ENCODE results near the gene BRD3OS. TPM values are rescaled to one million over a fixed set of nuclear protein-coding genes. Genes with fewer than 3 reads are reported as not detected.

Gene BRD3OS
- total and polyA plus RNA-seq, 2 donors (not counting 1 experiment from before 2014, with no cell fraction given) = 12.0 to 25.3 TPM

GRCh38 chr9:134004131-134004873 is 21.0 kb upstream of the BRD3OS start:
- Histone ChIP-seq H3K27me3 (replicated peaks in 1 of 4; ENCODE audit: control extremely low read depth in 1 of 4, control insufficient read depth in 3 of 4, insufficient read depth in 4 of 4, low read length in 3 of 4) (peaks cover 0 to 12% (median 0%) of the 10 kb centered on the region in 4 experiments), H3K4me1 (ENCODE audit: control insufficient read depth in 2 of 2, insufficient read depth in 2 of 2, low read length in 2 of 2) (no peaks in the 10 kb centered on the region), H3K9me3 (ENCODE audit: control extremely low read depth in 1 of 3, control insufficient read depth in 2 of 3, insufficient read depth in 1 of 3, low read length in 2 of 3) (no peaks in the 10 kb centered on the region), H3K4me2 (replicated peaks; ENCODE audit: low read depth, low read length, poor library complexity, severe bottlenecking) (no peak overlapping the region), H3K27ac (ENCODE audit: low read length in 2 of 2) (no peak overlapping the region), H2AFZ (ENCODE audit: insufficient read depth, low read depth, low read length, poor library complexity, severe bottlenecking) (no peak overlapping the region), H4K20me1 (ENCODE audit: control insufficient read depth, insufficient read depth, low read length, poor library complexity, severe bottlenecking) (no peaks in the 10 kb centered on the region), H3K36me3 (replicated peaks in 1 of 2; ENCODE audit: control extremely low read depth in 1 of 2, control insufficient read depth in 1 of 2, extremely low read depth in 1 of 2, insufficient read depth in 2 of 2, low read length in 1 of 2) (no peaks in the 10 kb centered on the region), H3K79me2 (ENCODE audit: control insufficient read depth, insufficient read depth, low read length) (no peaks in the 10 kb centered on the region), H3K9ac (ENCODE audit: low read length) (no peak overlapping the region), H3K4me3 (ENCODE audit: control extremely low read depth in 1 of 5, extremely low read depth in 1 of 5, insufficient read depth in 1 of 5, low read depth in 2 of 5, low read length in 4 of 5) (no peak overlapping the region)
- intact Hi-C loops (cut with micrococcal nuclease) = no loop called here
- Mint-ChIP-seq H3K4me1 (peaks cover 7% of the 10 kb centered on the region), H3K27me3 (peaks cover 16% of the 10 kb centered on the region), H3K4me3 (no peak overlapping the region), H3K9me3 (ENCODE audit: insufficient read depth) (no peaks in the 10 kb centered on the region), H3K27ac (no peak overlapping the region)
- 84% methylated on average over 20 of the region's 20 CpGs for WGBS (ENCODE audit: insufficient coverage)
- DNase-seq (no peak), ATAC-seq (ENCODE audit: low read depth) (no peak)
- no peak for TF ChIP-seq EZH2 (IDR thresholded peaks at IDR 0.05; ENCODE audit: borderline replicate concordance, insufficient read depth, low read depth, low read length, poor library complexity, severe bottlenecking)
- no peak for TF ChIP-seq CTCF (IDR thresholded peaks at IDR 0.05)
- ChIA-PET POLR2A (no interaction called here), CTCF (interaction anchor here (1.2 to 2.3 kb wide), 2 partner anchors 10 to 261 kb away, joined by 5 to 6 read pairs; no protein-coding TSS in a partner anchor)

- no peak overlapping the region for H3K4me2 ChIP-seq (replicated peaks; ENCODE audit: low read depth, low read length, poor library complexity, severe bottlenecking)
- Mint-ChIP-seq H3K27ac (no peak overlapping the region), H3K27me3 (peaks cover 16% of the 10 kb centered on the region), H3K9me3 (ENCODE audit: insufficient read depth) (no peaks in the 10 kb centered on the region), H3K4me1 (peaks cover 6% of the 10 kb centered on the region), H3K4me3 (no peak overlapping the region)
- no peaks in the 10 kb centered on the region for H3K4me1 ChIP-seq (ENCODE audit: control insufficient read depth in 2 of 2, insufficient read depth in 2 of 2, low read length in 2 of 2)
- no peaks in the 10 kb centered on the region for H4K20me1 ChIP-seq (ENCODE audit: control insufficient read depth, insufficient read depth, low read length, poor library complexity, severe bottlenecking)
- TF ChIP-seq CTCF (IDR thresholded peaks at IDR 0.05) (no peak), EZH2 (IDR thresholded peaks at IDR 0.05; ENCODE audit: borderline replicate concordance, insufficient read depth, low read depth, low read length, poor library complexity, severe bottlenecking) (no peak)
- no peak for ATAC-seq (ENCODE audit: low read depth)
- intact Hi-C loops (cut with micrococcal nuclease) = no loop called here
- 85% methylated on average over 14 of the region's 14 CpGs for WGBS (ENCODE audit: insufficient coverage)
- no peak overlapping the region for H3K4me3 ChIP-seq (ENCODE audit: control extremely low read depth in 1 of 5, extremely low read depth in 1 of 5, insufficient read depth in 1 of 5, low read depth in 2 of 5, low read length in 4 of 5)
- no peaks in the 10 kb centered on the region for H3K9me3 ChIP-seq (ENCODE audit: control extremely low read depth in 1 of 3, control insufficient read depth in 2 of 3, insufficient read depth in 1 of 3, low read length in 2 of 3)
- POLR2A ChIA-PET = no interaction called here
- H3K27me3 ChIP-seq (replicated peaks in 1 of 4; ENCODE audit: control extremely low read depth in 1 of 4, control insufficient read depth in 3 of 4, insufficient read depth in 4 of 4, low read length in 3 of 4) = peaks cover 0 to 13% (median 0%) of the 10 kb centered on the region in 4 experiments
- CTCF ChIA-PET = interaction anchor here (1.2 to 2.3 kb wide), 2 partner anchors 10 to 262 kb away, joined by 5 to 6 read pairs; no protein-coding TSS in a partner anchor
- no peaks in the 10 kb centered on the region for H3K79me2 ChIP-seq (ENCODE audit: control insufficient read depth, insufficient read depth, low read length)
- H3K27ac ChIP-seq (ENCODE audit: low read length in 2 of 2) = no peak overlapping the region
- no peak overlapping the region for H3K9ac ChIP-seq (ENCODE audit: low read length)
- H2AFZ ChIP-seq (ENCODE audit: insufficient read depth, low read depth, low read length, poor library complexity, severe bottlenecking) = no peak overlapping the region
- no peak for DNase-seq
- no peaks in the 10 kb centered on the region for H3K36me3 ChIP-seq (replicated peaks in 1 of 2; ENCODE audit: control extremely low read depth in 1 of 2, control insufficient read depth in 1 of 2, extremely low read depth in 1 of 2, insufficient read depth in 2 of 2, low read length in 1 of 2)
These were observed 20.4 kb upstream of the BRD3OS start for GRCh38 chr9:134004881-134005280.
